ENCODE results near the gene KIAA0232.
"Not testable (repeated sequence)": the region's sequence is repeated elsewhere in the genome, so short reads cannot be mapped to it uniquely, and the experiment has no call there.

KIAA0232 gene

DNA sequence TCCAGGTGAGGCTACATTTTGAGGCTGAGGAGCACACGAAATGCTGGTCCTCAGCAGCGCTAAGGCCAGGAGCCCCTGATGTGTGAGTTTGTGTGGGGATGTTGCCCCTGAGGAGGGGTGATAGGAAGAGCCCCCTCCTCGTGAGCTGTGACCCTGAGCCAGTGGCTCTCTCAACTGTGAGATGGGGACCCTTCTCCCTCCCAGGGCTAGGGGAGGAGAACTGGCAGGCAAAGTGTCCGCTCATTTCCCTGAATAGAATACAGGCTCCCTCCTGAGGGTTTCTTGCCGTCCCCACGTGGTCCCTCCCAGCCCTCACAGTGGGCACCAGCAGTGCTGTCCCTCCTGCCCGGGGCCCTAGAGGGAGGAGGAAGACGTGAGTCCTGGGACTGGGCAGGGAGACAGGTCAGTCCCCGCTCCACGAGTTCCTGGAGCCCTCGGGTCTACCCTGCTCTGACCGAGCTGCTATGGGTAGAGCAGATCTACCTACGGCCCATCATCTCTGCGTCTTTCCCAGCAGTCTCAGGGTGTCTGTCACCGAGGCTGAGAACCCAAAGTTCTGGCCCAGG is 106.1 kb downstream of the KIAA0232 start:
- DNase-seq: no peak

DNA sequence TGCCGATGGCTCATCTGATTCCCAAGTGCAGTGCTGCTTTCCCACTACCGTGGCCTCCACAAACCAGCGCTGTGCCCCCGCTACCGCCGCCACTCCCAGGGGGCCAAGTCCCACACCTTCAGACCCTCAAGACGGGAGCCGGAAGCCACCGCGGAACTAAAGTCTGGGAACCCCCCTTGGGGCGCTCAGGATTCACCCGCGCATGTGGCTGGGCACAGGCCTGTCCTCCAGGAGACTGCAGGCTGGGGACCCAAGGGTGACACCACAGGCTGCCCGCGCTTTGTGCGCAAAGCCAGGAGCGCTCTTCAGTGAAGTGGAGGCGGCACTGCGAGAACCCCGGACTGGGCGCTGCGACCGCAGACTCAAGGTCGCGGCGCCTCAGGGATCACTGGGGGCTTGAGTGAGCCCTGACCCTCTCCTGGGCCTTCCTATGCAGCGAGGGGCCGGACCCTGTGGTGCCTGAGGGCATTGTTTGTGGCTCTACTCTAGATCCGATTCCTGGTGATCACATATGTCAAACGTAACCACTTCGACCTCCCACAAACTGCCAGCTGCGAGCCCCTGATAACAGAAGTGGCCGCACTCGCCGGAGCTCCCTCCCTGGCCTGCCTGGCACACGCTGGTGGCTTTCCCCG is 106.7 kb downstream of the KIAA0232 start:
- no peak for DNase-seq

DNA sequence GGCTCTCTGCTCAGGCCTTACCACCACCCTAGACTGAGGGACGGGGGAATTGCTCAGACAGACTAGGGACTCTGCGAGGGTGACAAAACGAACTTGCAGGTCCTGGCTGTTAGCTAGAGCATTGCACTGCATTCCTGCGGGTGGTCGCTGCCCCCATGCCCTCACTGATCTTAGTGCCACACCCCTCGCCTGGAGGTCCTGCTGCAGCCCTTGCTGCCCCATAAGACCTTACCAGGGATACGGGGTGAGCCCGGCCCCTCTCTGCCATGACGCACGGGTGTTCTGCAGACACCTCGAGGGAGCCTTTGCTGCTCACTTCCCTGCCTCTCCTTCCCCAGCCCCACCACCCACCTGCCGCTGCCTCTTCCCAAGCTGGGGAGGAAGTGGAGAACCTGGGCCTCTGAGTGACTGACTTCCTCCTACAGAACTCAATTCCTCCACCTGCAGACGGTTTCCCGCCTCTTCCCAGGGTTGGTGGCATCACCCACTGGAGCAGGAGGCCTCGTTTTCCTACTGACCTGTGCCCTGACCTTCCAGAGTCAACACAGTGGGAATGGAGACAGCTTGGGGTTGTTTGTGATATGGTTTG is 107.3 kb downstream of the KIAA0232 start:
- no peak for DNase-seq

DNA sequence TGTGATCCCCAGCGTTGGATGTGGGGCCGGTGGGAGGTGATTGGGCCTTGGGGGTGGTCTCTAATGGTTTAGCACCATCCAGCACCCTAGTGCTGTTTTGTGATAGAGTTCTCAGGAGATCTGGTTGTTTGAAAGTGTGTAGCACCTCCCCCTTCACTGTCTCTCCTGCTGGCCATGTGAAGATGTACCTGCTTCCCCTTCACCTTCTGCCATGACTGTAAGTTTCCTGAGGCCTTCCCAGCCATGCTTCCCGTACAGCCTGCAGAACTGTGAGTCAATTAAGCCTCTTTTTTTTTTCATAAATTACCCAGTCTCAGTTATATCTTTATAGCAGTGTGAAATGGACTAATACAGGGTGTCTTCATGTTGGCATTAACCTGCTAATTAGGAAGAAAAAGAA is 107.8 kb downstream of the KIAA0232 start:
- no peak for DNase-seq

DNA sequence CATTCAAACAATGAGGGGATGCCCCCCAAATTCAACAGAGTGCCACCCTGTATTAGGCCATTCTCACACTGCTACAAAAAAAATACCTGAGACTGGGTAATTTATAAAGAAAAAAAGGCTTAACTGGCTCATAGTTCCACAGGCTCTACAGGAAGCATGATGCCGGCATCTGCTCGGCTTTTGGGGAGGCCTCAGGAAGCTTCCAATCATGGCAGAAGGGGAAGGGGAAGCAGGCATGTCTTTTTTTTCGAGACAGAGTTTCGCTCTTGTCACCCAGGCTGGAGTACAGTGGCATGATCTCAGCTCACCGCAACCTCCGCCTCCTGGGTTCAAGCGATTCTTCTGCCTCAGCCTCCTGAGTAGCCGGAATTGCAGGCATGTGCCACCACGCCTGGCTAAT is 108.4 kb downstream of the KIAA0232 start:
- DNase-seq: not testable (repeated sequence)

DNA sequence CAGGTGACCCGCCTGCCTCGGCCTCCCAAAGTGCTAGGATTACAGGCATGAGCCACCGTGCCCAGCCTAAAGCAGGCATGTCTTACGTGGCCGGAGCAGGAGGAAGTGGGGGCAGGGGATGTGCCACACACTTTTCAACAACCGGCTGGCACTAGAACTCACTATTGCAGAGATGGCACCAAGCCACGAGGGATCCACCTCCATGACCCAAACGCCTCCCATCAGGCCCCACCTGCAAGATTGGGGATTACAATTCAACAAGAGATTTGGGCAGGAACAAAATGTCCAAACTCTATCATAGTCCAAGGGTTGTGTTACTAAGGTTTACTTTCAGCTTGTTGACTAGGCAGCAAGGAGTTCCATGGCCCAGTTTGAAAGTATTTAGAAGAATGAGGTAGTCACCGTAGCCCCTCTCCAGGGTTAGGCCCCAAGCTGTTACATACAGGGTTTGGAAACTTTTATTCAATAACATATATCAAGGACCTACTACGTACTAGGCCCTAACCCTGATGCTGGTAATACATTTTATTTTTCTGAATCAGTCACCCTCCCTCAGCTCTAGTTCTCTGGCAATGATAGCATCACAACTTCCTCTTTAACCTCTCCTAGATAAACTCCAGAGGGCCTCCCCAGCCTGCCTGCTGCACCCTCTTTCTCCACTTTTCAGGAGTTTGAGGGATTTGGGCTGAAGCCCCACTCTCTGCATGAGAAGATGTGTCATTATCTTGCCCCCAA is 109.1 kb downstream of the KIAA0232 start:
- DNase-seq: no peak

DNA sequence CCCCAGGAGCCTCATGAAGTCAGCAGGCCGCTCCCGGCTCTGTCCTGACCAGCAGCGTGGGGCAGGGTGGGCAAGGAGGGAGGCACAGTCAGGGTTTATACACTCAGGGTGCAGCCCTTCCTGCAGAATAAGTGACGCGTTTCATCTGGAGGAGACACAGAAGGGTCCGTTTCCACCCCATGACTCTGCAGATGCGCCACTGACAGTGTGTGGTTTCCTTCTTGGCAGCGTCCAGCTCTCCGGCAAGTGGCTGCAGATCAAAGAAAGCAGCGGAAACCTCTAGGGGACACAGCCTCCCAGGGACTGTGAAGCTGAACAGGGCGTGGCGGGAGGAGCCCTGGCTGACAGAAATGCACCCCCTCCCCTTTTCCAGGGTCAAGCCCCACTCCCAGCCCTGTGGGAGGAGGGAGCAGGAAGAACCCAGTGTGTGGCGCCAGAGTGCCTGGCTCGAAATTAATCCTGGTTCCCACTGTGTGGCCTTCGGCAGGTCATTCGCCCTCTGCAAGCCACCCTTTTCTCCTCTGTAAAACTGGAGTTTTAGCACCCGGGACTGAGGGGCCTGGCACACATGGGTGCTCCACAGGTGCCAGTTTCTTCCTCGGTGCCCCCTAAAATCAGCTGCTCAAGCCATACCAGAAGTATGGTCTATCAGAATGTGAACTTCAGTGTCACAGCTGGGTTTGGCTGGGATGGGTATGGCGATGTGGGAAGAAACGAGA is 109.8 kb downstream of the KIAA0232 start:
- peak; percentile 70 for DNase-seq

DNA sequence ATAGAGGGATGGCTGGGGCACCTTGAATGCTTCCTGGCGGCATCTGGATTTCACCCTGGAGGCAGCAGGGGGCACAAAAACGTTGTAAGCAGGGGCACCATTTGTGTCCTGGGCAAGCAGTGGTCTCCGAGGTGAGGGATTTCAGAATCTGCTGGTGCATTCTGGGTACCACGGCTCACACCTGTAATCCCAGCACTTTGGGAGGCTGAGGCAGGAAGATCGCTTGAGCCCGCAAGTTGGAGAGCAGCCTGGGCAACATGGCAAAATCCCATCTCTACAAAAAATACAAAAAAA is 110.3 kb downstream of the KIAA0232 start:
- no peak for DNase-seq

DNA sequence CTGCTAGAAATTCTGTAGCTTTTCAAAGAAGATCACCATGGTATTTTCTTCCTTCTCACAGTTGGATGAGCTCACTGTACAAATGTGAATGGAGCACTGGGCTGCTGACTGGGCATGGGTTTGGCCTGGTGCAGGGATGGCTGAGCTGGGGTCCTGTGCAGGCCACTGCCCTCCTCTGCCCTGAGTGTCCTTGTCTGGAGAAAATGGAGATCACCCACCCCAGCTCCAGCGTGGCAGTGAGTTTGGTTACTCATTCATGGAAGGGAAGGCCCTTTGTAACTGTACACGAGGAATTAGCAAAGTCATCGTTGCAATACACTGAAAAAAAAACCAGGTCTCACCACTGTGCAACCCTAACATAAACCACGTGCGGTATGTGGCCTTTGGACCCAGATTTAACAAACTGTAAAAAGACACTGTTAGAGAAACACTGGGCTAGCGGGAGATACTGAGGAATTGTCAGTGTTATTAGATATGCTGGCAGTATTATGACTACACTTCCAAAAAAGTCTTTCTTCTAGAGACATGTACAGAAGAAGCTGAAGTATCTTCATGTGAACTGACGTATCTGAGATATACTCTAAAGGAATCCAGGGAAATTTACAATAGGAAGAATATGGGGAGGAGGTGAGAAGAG is 111.0 kb downstream of the KIAA0232 start:
- DNase-seq: no peak

DNA sequence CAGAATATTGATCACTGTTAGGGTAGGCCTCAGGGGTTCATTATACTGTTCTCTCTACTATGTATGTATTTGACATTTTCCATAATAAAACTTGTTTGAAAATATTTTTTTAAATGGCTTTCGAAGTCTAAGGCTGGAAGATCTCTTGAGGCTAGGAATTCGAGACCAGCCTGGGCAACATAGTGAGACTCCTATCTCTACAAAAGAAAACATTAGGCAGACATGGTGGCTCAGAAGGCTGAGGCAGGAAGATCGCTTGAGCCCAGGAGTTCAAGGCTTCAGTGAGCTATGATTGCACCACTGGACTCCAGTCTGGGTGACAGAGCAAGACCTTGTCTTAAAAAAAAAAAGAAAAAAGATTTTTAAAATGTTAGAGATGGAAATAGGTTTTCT is 111.6 kb downstream of the KIAA0232 start:
- no peak for DNase-seq

DNA sequence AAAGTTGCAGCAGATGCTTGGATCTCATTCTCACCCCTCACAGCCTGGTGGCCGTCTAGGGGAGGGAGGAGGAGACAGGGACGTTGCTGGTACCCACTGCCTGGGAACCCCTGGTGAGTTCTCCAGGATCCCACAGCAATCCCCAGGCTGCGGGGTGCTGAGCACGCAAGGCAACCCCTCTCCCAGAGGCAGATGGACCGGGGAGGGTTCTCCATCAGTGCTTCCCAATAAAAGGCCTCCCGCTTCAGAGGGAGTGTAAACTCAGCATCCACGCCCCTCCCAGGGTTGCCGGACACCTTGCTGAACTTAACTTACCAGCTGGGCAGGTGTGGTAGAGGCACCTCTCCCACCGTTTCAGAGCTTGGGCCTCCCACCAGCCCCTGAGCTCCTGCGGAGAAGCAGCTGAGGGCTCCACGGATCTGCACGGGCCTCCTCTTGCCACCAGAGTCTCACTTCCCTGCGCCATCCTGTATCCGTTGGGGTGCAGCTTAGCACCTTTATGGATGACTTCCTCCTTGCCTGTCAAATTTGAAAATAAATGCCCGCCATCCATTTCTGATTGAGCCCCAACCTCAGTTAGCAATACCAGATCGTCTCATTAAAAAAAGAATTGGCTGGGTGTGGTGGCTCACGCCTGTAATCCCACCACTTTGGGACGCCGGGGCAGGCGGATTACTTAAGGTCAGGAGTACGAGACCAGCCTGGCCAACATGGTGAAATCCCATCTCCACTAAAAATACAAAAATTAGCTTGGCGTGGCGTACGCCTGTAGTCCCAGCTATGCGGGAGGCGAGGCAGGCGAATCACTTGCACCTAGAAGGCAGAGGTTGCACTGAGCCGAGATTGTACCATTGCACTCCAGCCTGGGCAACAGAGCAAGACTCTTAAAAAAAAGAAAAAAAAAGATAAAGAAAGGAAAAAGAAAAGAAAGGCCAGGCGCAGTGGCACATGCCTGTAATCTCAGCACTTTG is 112.3 kb downstream of the KIAA0232 start:
- no peak for DNase-seq

DNA sequence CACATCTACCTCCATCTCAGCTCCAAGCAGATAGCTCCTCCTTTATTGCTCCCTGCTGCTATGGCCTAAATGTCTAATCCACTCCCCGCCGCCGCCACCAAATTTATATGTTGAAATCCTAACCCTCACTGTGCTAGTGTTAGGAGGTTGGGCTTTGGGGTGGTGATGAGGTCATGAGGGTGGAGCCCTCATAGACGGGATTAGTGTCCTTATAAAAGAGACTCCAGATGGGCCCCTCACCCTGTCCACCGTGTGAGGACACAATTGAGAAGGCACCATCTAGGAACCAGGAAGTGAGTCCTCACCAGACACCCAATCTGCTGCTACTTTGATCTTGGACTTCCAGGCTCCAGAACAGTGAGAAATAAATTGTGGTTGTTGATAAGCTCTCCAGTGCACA is 113.5 kb downstream of the KIAA0232 start:
- no peak for DNase-seq

DNA sequence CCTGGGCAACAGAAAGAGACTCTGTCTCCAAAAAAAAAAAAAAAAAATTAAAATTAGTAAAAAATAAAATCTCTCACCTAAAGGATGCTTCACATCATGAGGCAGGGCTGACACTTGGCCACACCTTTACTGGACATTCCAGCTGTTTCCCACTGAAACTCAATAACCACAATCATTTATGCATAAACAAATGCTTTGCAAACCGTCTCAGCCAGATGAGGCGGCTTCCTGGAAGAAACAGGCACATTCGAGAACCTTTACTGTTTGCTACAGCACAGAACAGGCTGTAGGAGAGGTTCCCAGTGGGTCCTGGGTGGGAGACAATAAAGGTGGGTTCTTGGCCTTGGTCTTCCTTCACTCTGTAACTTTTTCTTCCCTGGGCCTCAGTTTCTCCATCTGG is 116.2 kb downstream of the KIAA0232 start:
- no peak for DNase-seq

DNA sequence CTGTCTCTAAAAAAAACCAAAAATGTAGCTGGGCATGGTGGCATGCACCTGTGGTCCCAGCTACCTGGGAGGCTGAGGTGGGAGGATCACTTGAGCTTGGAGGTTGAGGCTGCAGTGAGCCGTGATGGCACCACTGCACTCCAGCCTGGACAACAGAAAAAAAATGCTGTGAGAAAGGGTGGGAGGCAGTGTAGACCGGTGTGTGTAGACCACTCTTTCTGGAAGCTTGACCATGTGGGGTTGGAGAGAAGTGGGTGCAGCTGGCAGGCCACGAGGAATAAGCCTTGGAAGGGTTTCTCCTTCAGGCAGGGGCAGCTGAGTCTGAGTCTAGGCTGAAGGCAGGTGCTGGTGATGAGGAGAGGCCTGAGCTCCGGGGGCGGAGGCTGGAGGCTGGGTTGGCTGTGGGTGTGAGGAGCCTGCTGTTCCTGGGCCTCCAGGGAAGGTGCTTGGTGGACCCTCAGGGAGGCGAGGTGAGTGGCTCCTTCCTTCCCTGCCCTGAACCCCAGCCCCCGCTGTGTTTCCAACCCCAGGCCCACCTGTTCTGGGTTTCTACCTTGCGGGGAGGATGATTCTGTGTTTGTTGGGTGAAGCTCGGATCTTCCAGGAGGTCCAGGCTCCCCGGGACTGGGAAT is 117.8 kb downstream of the KIAA0232 start:
- DNase-seq: no peak

DNA sequence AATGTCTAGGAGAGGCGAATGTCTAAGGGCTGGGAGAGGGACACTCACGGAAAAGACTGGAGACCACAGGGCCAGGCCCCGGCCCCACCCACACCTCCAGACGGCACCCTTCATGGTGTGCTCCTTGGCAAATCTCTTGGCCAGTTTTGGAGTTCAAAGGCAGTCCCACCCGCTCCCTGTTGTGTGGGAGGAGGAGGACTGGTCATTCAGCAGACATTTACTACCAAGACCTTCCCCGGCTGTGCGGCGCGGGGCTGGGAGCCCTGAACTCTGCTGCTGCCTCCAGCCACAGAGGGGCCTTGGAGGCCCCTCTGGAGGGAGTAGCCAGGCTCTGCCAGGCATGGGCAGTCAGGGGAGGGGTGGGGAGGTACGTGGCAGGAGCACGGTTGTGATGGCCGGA is 118.4 kb downstream of the KIAA0232 start:
- DNase-seq: no peak

DNA sequence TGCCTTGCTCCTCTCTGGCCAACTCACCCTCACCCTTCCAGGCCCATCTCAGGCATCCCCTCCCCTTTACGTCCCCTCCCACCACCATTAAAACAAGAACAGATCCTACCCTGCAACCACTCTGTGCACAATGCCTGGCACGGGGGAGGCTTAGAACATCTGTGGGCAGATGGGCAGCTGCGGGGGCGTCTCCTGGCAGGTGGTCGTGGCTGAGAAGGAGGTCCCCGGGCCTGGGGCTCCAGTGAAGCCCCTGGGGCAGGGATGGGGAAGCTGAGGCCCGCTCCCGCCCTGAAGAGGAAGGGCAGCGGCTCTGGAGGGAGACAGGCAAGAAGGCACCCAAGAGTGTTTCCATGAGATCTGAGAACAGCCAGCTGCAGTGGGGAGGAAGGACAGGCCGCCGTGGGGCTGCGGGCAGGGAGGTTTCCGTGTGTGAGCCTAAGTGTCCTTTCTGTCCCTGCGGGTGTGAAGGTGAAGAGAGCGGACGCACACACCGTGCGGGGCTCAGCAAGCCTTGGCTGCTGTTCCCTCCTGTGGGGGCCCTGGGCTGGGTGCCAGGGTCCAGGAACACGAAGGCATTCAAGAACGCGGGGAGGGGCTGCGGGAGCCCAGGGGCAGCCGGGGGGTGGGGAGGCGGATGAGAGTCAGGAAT is 119.3 kb downstream of the KIAA0232 start:
- DNase-seq: no peak

DNA sequence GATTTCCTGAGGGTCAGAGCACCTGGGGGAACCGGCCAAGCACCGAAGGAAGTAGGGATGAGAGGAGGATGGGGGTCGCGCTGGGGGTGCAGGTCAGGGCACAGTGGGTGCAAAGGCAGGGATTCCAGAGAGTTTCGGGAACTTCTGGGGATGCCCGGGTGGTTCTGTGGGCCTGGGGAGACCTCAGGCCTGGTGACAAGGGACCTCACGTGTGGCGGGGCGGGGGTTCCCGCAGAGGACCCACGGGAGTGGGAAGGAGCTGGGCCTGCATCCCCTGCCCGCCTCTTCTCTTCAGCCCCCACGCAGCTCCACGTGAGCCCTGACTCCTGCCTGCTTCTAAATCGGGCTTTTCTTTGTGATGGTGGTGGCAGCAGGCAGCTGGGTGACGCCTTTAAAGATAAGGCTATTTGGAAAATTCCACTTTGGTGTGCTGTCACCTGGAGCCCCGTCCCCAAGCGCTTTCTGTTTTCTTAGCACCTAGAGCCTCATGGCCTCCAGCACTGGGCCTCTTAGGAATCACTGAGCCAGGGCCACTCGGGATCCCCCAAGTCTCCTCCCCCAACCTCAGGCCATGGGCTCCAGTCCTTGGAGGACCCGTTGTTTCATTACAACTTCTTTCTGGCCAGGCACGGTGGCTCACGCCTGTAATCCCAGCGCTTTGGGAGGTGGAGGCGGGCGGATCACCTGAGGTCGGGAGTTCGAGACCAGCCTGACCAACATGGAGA is 120.0 kb downstream of the KIAA0232 start:
- no peak for DNase-seq

DNA sequence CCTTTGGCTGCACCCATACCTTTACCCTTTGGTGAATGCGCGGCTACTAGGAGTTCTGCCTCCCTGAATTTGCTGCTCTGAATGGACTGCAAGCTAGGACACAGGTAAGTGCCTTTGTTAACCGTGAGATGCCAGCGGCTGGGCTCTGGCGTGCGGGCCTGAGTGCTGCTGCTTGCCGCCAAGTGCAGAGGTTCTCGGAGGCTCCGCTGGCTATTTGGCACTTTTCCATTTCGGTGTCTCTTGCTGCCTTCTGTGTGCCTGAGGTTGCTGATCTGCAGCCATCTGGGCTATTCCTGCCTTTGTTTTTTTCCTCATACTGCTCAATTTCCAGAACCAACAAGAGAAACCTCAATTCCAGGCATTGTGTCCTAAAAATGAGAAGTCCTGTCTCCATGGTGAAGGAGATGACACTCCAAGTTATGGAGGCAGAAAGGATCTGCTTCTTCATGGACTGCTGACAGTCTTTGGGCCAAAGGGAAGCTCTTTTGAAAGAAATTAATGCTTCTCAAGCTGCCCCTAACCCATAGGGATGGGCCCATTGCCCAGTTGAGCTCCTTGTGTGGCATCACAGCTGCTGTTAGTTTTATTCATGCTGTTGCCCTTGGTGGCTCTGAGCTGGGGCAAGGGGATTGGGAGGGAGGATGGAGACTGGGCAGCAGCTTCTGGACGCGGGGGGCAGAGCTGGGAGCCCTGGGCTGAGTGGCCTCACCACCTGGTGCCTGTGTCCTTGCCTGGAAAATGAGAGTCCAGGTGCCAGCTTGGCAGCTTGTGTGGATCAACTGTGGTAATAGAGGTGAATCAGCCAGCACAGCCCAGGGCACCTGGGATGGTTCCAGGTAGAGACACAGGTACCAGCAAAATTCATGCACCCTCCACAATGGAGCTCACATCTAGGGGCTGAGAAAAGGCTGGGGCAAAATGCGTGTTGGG is 123.3 kb downstream of the KIAA0232 start:
- DNase-seq: no peak

DNA sequence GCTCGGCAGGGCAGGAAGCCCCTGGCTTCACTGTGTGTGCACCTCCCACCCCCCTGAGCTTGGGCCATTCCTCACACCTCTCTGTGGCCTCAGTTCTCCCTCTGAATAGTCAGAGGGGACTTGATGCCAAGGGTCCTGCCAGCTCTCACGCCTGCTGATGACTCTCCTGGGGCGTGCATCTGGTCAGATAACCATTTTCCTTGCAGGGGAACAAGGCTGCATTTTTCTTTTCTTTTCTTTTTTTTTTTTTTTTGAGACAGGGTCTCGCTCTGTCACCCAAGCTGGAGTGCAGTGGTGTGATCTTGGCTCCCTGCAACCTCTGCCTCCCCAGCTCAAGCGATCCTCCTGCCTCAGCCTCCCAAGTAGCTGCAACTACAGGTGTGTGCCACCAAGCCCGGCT is 124.0 kb downstream of the KIAA0232 start:
- DNase-seq: not testable (repeated sequence)
